PC-3 (cell line): ENCODE data around the gene SH3D19.

Experiments
- EZH2 ChIP-seq: fragments of 300-600 bp; sonication (generic); IDR thresholded peaks from one replicate; pipeline ENCODE4 v1.6.1; 2017; ENCODE audit warnings: antibody characterized with exemption, mild to moderate bottlenecking, low read length; ENCODE audit not compliant: unreplicated experiment
- EZH2phosphoT487 ChIP-seq: fragments of 300-600 bp; sonication (generic); IDR thresholded peaks from 2 replicates; pipeline ENCODE4 v1.6.1; 2018; ENCODE audit warnings: mild to moderate bottlenecking, antibody characterized with exemption, low read length, borderline replicate concordance
- TF ChIP-seq, protein P1 (sequence below): fragments of 300-600 bp; sonication (generic); conservative IDR thresholded peaks from 2 replicates; pipeline ENCODE4 v1.5.1; 2017; ENCODE audit warnings: antibody characterized with exemption, low read depth, mild to moderate bottlenecking, low read length

DNA sequence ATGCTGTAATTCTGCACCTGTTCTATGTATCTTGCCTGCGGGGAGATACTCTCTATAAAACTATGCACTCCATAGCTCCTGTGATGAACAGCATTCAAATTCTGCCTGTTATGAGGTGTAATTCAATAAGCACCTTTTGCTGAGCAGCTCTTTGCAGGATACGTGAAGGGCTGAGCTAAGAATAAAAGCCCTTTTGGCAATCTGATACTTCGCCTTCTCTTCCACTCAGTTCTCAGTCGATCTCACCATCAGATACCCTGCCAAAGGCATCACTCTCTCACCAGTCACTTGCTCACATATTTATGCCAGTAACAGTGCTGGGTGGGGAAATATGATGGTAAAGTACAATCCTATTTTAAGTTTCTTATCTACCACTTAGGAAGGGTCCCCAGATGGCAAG, 158.8 kb downstream of the SH3D19 start:
- TF ChIP-seq, protein P1, sequence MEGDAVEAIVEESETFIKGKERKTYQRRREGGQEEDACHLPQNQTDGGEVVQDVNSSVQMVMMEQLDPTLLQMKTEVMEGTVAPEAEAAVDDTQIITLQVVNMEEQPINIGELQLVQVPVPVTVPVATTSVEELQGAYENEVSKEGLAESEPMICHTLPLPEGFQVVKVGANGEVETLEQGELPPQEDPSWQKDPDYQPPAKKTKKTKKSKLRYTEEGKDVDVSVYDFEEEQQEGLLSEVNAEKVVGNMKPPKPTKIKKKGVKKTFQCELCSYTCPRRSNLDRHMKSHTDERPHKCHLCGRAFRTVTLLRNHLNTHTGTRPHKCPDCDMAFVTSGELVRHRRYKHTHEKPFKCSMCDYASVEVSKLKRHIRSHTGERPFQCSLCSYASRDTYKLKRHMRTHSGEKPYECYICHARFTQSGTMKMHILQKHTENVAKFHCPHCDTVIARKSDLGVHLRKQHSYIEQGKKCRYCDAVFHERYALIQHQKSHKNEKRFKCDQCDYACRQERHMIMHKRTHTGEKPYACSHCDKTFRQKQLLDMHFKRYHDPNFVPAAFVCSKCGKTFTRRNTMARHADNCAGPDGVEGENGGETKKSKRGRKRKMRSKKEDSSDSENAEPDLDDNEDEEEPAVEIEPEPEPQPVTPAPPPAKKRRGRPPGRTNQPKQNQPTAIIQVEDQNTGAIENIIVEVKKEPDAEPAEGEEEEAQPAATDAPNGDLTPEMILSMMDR: no peak
- TF ChIP-seq EZH2 (no peak), EZH2phosphoT487 (no peak)
